ENCODE measurements around the gene WDSUB1. TPM values are rescaled to one million over a fixed set of nuclear protein-coding genes. Genes with fewer than 3 reads are reported as not detected.

The WDSUB1 gene
- total RNA-seq, 1 donor from 2014 or later, result 7.5 TPM

GRCh38 chr2:159225025-159226016, 61.2 kb downstream of the WDSUB1 start:
- DNase-seq (ENCODE audit: low spot score), result no peak

- no peak for DNase-seq (ENCODE audit: low spot score)
Measured at GRCh38 chr2:159224061-159224813, 62.3 kb downstream of the WDSUB1 start.

GRCh38 chr2:159219394-159219998, 67.0 kb downstream of the WDSUB1 start:
- no peak for DNase-seq (ENCODE audit: low spot score)

- no peak for DNase-seq (ENCODE audit: low spot score)
Measured at GRCh38 chr2:159218389-159218788, 68.1 kb downstream of the WDSUB1 start.

GRCh38 chr2:159217676-159218075, 68.8 kb downstream of the WDSUB1 start:
- no peak for DNase-seq (ENCODE audit: low spot score)

GRCh38 chr2:159215116-159215515, 71.4 kb downstream of the WDSUB1 start:
- no peak for DNase-seq (ENCODE audit: low spot score)

- DNase-seq (ENCODE audit: low spot score), result peak; percentile 37
Measured at GRCh38 chr2:159214325-159214865, 72.1 kb downstream of the WDSUB1 start.

- peak; percentile 1 for DNase-seq (ENCODE audit: low spot score)
Measured at GRCh38 chr2:159213296-159213695, 73.2 kb downstream of the WDSUB1 start.

GRCh38 chr2:159211447-159212396, 74.8 kb downstream of the WDSUB1 start:
- DNase-seq (ENCODE audit: low spot score), result peak; percentile 18

GRCh38 chr2:159209341-159210306, 76.9 kb downstream of the WDSUB1 start:
- peak; percentile 71 for DNase-seq (ENCODE audit: low spot score)

GRCh38 chr2:159208438-159208837, 78.1 kb downstream of the WDSUB1 start:
- DNase-seq (ENCODE audit: low spot score), result peak; percentile 28

GRCh38 chr2:159206736-159207380, 79.6 kb downstream of the WDSUB1 start:
- DNase-seq (ENCODE audit: low spot score), result peak; percentile 3

GRCh38 chr2:159204381-159205144, 81.9 kb downstream of the WDSUB1 start:
- no peak for DNase-seq (ENCODE audit: low spot score)

- no peak for DNase-seq (ENCODE audit: low spot score)
Measured at GRCh38 chr2:159202568-159203071, 83.9 kb downstream of the WDSUB1 start.

- no peak for DNase-seq (ENCODE audit: low spot score)
Measured at GRCh38 chr2:159201360-159202063, 85.0 kb downstream of the WDSUB1 start.

GRCh38 chr2:159200498-159200897, 86.0 kb downstream of the WDSUB1 start:
- no peak for DNase-seq (ENCODE audit: low spot score)

Data from mesenteric fat pad (tissue), 1 donor.